Hepatocyte (in vitro differentiated cells): ENCODE data around the gene C11orf52. TPM values are rescaled to one million over a fixed set of nuclear protein-coding genes. Genes with fewer than 3 reads are reported as not detected.
"Not testable (repeated sequence)": the region's sequence is repeated elsewhere in the genome, so short reads cannot be mapped to it uniquely, and the experiment has no call there.

Experiments used
- DNase-seq: peaks from one replicate; pipeline ENCODE4 v3.0.0-alpha.2; 2016; ENCODE audit warnings: low spot score
- H2AFZ ChIP-seq: fragments of 200-600 bp; sonication (generic); 2 replicates; pipeline ENCODE4 v1.6.0; 2016; ENCODE audit warnings: antibody characterized with exemption, mild to moderate bottlenecking
- H3K27ac ChIP-seq: fragments of 200-600 bp; sonication (generic); 2 replicates; pipeline ENCODE4 v1.5.1; 2016; ENCODE audit warnings: mild to moderate bottlenecking
- H3K27me3 ChIP-seq: fragments of 200-600 bp; sonication (generic); 2 replicates; pipeline ENCODE4 v1.6.1; 2016
- H3K36me3 ChIP-seq: fragments of 200-600 bp; sonication (generic); replicated peaks from 2 replicates; pipeline ENCODE4 v1.5.1; 2016; ENCODE audit warnings: low read depth; ENCODE audit not compliant: insufficient read depth
- H3K4me1 ChIP-seq: fragments of 200-600 bp; sonication (generic); 2 replicates; pipeline ENCODE4 v1.5.1; 2016; ENCODE audit warnings: mild to moderate bottlenecking, moderate library complexity; ENCODE audit not compliant: insufficient read depth
- H3K4me2 ChIP-seq: fragments of 200-600 bp; sonication (generic); 2 replicates; pipeline ENCODE4 v1.6.0; 2016
- H3K4me3 ChIP-seq: fragments of 200-600 bp; sonication (generic); 2 replicates; pipeline ENCODE4 v1.5.1; 2016; ENCODE audit warnings: mild to moderate bottlenecking
- H3K79me2 ChIP-seq: fragments of 200-600 bp; sonication (generic); 2 replicates; pipeline ENCODE4 v1.6.0; 2017; ENCODE audit warnings: mild to moderate bottlenecking
- H3K9me2 ChIP-seq: fragments of 200-600 bp; sonication (generic); replicated peaks from 2 replicates; pipeline ENCODE4 v1.6.0; 2017; ENCODE audit warnings: mild to moderate bottlenecking; ENCODE audit not compliant: insufficient read depth
- H3K9me3 ChIP-seq: fragments of 200-600 bp; sonication (generic); 2 replicates; pipeline ENCODE4 v1.5.1; 2016; ENCODE audit warnings: low read depth, mild to moderate bottlenecking
- H4K20me1 ChIP-seq: fragments of 200-600 bp; sonication (generic); 2 replicates; pipeline ENCODE4 v1.6.0; 2016; ENCODE audit warnings: mild to moderate bottlenecking; ENCODE audit not compliant: insufficient read depth, poor library complexity, severe bottlenecking
- EZH2 ChIP-seq: fragments of 200-600 bp; sonication (generic); IDR thresholded peaks from 2 replicates; pipeline ENCODE4 v1.6.1; 2016; ENCODE audit warnings: antibody characterized with exemption, mild to moderate bottlenecking, borderline replicate concordance
- EZH2phosphoT487 ChIP-seq: fragments of 200-600 bp; sonication (generic); IDR thresholded peaks from one replicate; pipeline ENCODE4 v1.6.1; 2018; ENCODE audit warnings: antibody characterized with exemption, mild to moderate bottlenecking, low read depth, moderate library complexity; ENCODE audit not compliant: unreplicated experiment, severe bottlenecking
- WGBS: methylation state at CpG from one replicate; pipeline ENCODE4 v1.1.6; 2016; ENCODE audit warnings: low lambda C conversion rate; ENCODE audit errors: missing lambda C conversion rate; 5-methylcytosine and 5-hydroxymethylcytosine counted together
- polyA plus RNA-seq: library from polyadenylated mRNA; unstranded; fragments of >200 nt; fragmentation: Nextera tagmentation; extraction: Ambion mirVana; gene quantifications from 2 replicates; pipeline ENCODE4 v1.2.1, GENCODE V29; 2016
- total RNA-seq: library from RNA; depleted of rRNA; stranded (reverse); fragments of >200 nt; gene quantifications from 2 replicates; pipeline ENCODE4 v1.2.3, GENCODE V29; 2014
- TF ChIP-seq, protein P1 (sequence below): fragments of 200-600 bp; sonication (generic); IDR thresholded peaks from 2 replicates; pipeline ENCODE4 v1.5.1; 2016; ENCODE audit warnings: antibody characterized with exemption, mild to moderate bottlenecking; ENCODE audit not compliant: poor library complexity

Gene C11orf52
- total and polyA plus RNA-seq, 2 experiments from 2014 or later = 14.8 to 23.7 TPM

GRCh38 chr11:111878849-111879636, 39.7 kb upstream of the C11orf52 start, which contains the start of the genes CFAP68 and FDXACB1:
Gene CFAP68, plus strand, starts transcription at chr11:111879541. Its CDS starts 20 bp downstream, at chr11:111879561.
Gene FDXACB1, minus strand, starts transcription at chr11:111879165. Its CDS starts 33 bp downstream, at chr11:111879132.
- Histone ChIP-seq H3K9me2 (no peaks in the 10 kb centered on the region), H3K27me3 (no peaks in the 10 kb centered on the region), H2AFZ (peak within 1 kb of the TSS; percentile 81), H3K27ac (peak within 1 kb of the TSS; percentile 97), H3K4me1 (no peaks in the 10 kb centered on the region), H3K4me3 (peak within 1 kb of the TSS; percentile 31), H3K9me3 (no peaks in the 10 kb centered on the region), H3K4me2 (peak within 1 kb of the TSS; percentile 81), H4K20me1 (no peaks in the 10 kb centered on the region), H3K79me2 (no peaks in the 10 kb centered on the region), H3K36me3 (no peaks in the 10 kb centered on the region)
- peak; percentile 99 for DNase-seq
- 2% methylated on average over 51 of the region's 55 CpGs for WGBS
- no peak for TF ChIP-seq EZH2
- TF ChIP-seq, protein P1, sequence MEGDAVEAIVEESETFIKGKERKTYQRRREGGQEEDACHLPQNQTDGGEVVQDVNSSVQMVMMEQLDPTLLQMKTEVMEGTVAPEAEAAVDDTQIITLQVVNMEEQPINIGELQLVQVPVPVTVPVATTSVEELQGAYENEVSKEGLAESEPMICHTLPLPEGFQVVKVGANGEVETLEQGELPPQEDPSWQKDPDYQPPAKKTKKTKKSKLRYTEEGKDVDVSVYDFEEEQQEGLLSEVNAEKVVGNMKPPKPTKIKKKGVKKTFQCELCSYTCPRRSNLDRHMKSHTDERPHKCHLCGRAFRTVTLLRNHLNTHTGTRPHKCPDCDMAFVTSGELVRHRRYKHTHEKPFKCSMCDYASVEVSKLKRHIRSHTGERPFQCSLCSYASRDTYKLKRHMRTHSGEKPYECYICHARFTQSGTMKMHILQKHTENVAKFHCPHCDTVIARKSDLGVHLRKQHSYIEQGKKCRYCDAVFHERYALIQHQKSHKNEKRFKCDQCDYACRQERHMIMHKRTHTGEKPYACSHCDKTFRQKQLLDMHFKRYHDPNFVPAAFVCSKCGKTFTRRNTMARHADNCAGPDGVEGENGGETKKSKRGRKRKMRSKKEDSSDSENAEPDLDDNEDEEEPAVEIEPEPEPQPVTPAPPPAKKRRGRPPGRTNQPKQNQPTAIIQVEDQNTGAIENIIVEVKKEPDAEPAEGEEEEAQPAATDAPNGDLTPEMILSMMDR = peak; percentile 99

GRCh38 chr11:111879637-111879960, 39.1 kb upstream of the C11orf52 start:
- Histone ChIP-seq H3K4me2 (peak overlapping the region; percentile 81), H4K20me1 (no peaks in the 10 kb centered on the region), H3K36me3 (no peaks in the 10 kb centered on the region), H3K27me3 (no peaks in the 10 kb centered on the region), H2AFZ (peak overlapping the region; percentile 78), H3K9me3 (no peaks in the 10 kb centered on the region), H3K4me3 (peak overlapping the region; percentile 22), H3K9me2 (no peaks in the 10 kb centered on the region), H3K27ac (peak overlapping the region; percentile 97), H3K4me1 (no peaks in the 10 kb centered on the region), H3K79me2 (no peaks in the 10 kb centered on the region)
- TF ChIP-seq EZH2 (no peak), EZH2phosphoT487 (no peak)
- TF ChIP-seq, protein P1 = no peak
- 67% methylated on average over 6 of the region's 6 CpGs for WGBS
- DNase-seq = no peak

GRCh38 chr11:111882202-111882601, 36.5 kb upstream of the C11orf52 start:
- DNase-seq = no peak
- TF ChIP-seq, protein P1 = no peak
- no peak for TF ChIP-seq EZH2
- no peak for TF ChIP-seq EZH2phosphoT487
- no peaks in the 10 kb centered on the region for H3K79me2 ChIP-seq
- H3K4me1 ChIP-seq = no peaks in the 10 kb centered on the region
- H3K4me2 ChIP-seq = no peak overlapping the region
- H3K9me3 ChIP-seq = no peaks in the 10 kb centered on the region
- H4K20me1 ChIP-seq = no peaks in the 10 kb centered on the region
- no peak overlapping the region for H3K27ac ChIP-seq
- no peaks in the 10 kb centered on the region for H3K36me3 ChIP-seq
- no peaks in the 10 kb centered on the region for H3K9me2 ChIP-seq
- WGBS = 94% methylated on average over 5 of the region's 5 CpGs
- H2AFZ ChIP-seq = no peak overlapping the region
- H3K27me3 ChIP-seq = no peaks in the 10 kb centered on the region
- no peak overlapping the region for H3K4me3 ChIP-seq

GRCh38 chr11:111885053-111885452, 33.7 kb upstream of the C11orf52 start:
- H3K9me2 ChIP-seq, H3K27ac ChIP-seq, H4K20me1 ChIP-seq, H3K79me2 ChIP-seq, H3K4me2 ChIP-seq, H3K4me1 ChIP-seq, H2AFZ ChIP-seq, DNase-seq, H3K4me3 ChIP-seq, H3K36me3 ChIP-seq, H3K27me3 ChIP-seq, H3K9me3 ChIP-seq: not testable (repeated sequence)
- WGBS = 100% methylated on average over 1 of the region's 4 CpGs
